ENCODE results near the gene PSMD5. TPM values are rescaled to one million over a fixed set of nuclear protein-coding genes. Genes with fewer than 3 reads are reported as not detected.

PSMD5 gene
- polyA plus RNA-seq, 1 donor from 2014 or later: 11.7 TPM

- Histone ChIP-seq H3K36me3 (ENCODE audit: insufficient read depth, low read length) (no peaks in the 10 kb centered on the region), H3K9me2 (ENCODE audit: insufficient read depth, low read length) (no peaks in the 10 kb centered on the region), H3K27ac (ENCODE audit: low read length) (no peak overlapping the region), H3K4me3 (ENCODE audit: low read length) (no peak overlapping the region), H2AFZ (ENCODE audit: low read depth, low read length) (no peak overlapping the region), H3K9ac (ENCODE audit: low read length) (no peak overlapping the region), H3K9me3 (ENCODE audit: low read length) (no peaks in the 10 kb centered on the region), H3F3A (ENCODE audit: insufficient read depth, low read length, poor library complexity, severe bottlenecking) (no peaks in the 10 kb centered on the region), H3K27me3 (ENCODE audit: insufficient read depth, low read depth, low read length) (no peaks in the 10 kb centered on the region), H3K79me2 (replicated peaks; ENCODE audit: insufficient read depth, low read length) (no peaks in the 10 kb centered on the region), H4K20me1 (ENCODE audit: insufficient read depth) (no peaks in the 10 kb centered on the region), H3K4me2 (ENCODE audit: low read length) (no peak overlapping the region)
- TF ChIP-seq EP300 (conservative IDR thresholded peaks at IDR 0.05; ENCODE audit: poor library complexity, severe bottlenecking) (no peak), RAD21 (conservative IDR thresholded peaks at IDR 0.05) (no peak), TAF1 (IDR thresholded peaks at IDR 0.05; ENCODE audit: low read depth) (no peak), REST (IDR thresholded peaks at IDR 0.05; ENCODE audit: borderline replicate concordance) (no peak), MXI1 (conservative IDR thresholded peaks at IDR 0.05; ENCODE audit: poor library complexity, severe bottlenecking) (no peak), EZH2 (IDR thresholded peaks at IDR 0.05; ENCODE audit: borderline replicate concordance, insufficient read depth, low read length, poor library complexity, severe bottlenecking) (no peak), SMC3 (conservative IDR thresholded peaks at IDR 0.05; ENCODE audit: poor library complexity) (no peak), CTCF (IDR thresholded peaks at IDR 0.05; ENCODE audit: poor library complexity, severe bottlenecking) (no peak), POLR2AphosphoS5 (IDR thresholded peaks at IDR 0.05) (no peak)
These were observed 75.3 kb downstream of the PSMD5 start for GRCh38 chr9:120767451-120767850.

Other genes starting within 250 kb of the PSMD5 start
- 32.8 and 35.0 TPM in 2 replicates for gene MEGF9, start 128.5 kb downstream of the PSMD5 start, polyA plus RNA-seq
- 42.5 and 49.5 TPM in 2 replicates for gene FBXW2, start 49.5 kb downstream of the PSMD5 start, polyA plus RNA-seq
- gene PHF19, start 34.3 kb upstream of the PSMD5 start, polyA plus RNA-seq: 3.0 and 4.9 TPM in 2 replicates
- gene TRAF1, start 83.9 kb upstream of the PSMD5 start, polyA plus RNA-seq: 0.42 and 0.89 TPM in 2 replicates
- gene C5, start 207.4 kb upstream of the PSMD5 start, polyA plus RNA-seq: 1.5 and 3.8 TPM in 2 replicates
- 16.0 and 17.0 TPM in 2 replicates for gene CNTRL, start 232.0 kb upstream of the PSMD5 start, polyA plus RNA-seq